ENCODE measurements around the gene M1AP.

DNA sequence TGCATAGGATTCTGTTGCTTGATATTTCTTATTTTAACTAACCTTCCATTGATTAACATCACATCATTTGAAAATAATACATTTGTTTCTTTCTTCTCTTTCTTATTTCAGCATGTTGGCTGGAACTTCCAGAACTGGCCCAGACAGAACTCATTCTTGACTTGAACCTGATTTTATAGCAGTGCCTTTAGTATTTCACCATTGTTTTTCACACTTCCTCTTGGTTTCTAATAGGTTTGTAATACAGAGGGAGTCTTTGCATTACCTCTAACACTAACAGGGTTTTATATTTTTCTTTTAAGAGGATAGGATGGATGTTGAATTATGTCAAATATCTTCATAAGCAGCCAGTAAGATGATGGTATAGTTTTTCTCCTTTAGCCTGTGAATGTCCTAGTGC lies 45.1 kb upstream of the M1AP start:
- TF ChIP-seq, protein P1, sequence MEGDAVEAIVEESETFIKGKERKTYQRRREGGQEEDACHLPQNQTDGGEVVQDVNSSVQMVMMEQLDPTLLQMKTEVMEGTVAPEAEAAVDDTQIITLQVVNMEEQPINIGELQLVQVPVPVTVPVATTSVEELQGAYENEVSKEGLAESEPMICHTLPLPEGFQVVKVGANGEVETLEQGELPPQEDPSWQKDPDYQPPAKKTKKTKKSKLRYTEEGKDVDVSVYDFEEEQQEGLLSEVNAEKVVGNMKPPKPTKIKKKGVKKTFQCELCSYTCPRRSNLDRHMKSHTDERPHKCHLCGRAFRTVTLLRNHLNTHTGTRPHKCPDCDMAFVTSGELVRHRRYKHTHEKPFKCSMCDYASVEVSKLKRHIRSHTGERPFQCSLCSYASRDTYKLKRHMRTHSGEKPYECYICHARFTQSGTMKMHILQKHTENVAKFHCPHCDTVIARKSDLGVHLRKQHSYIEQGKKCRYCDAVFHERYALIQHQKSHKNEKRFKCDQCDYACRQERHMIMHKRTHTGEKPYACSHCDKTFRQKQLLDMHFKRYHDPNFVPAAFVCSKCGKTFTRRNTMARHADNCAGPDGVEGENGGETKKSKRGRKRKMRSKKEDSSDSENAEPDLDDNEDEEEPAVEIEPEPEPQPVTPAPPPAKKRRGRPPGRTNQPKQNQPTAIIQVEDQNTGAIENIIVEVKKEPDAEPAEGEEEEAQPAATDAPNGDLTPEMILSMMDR (IDR thresholded peaks at IDR 0.05): no peak
- no peak for TF ChIP-seq POLR2A (IDR thresholded peaks at IDR 0.05)
